Stomach (tissue), 4 donors: Measurements from ENCODE around the gene TRAPPC8.
A peak's percentile ranks its signal among the peaks of the same experiment; 100 is the strongest.

Experiments
- EP300 ChIP-seq: sonication (generic); formaldehyde crosslinking; IDR thresholded peaks from one replicate; pipeline ENCODE4 v1.6.1; 2017; ENCODE audit warnings: antibody characterized with exemption
- POLR2A ChIP-seq, 4 donors: fragments of 450-650 bp; IDR thresholded peaks; one replicate each; pipeline ENCODE4 v1.6.1; 2016; ENCODE audit warnings: antibody characterized with exemption in 4 of 4, control low read depth in 2 of 4, mild to moderate bottlenecking in 1 of 4, moderate library complexity in 1 of 4
- POLR2AphosphoS5 ChIP-seq, 3 donors: sonication (generic); formaldehyde crosslinking; IDR thresholded peaks; one replicate each; pipeline ENCODE4 v1.6.1; 2016; ENCODE audit warnings: antibody characterized with exemption in 3 of 3
- TF ChIP-seq, protein P1 (sequence below), 7 experiments: fragments of 450-650 bp in 4 of 7; fragments of 200-600 bp in 3 of 7; sonication (generic) in 3 of 7; IDR thresholded peaks; one replicate each; pipeline ENCODE4 v1.5.1; 2016 to 2019; ENCODE audit warnings: antibody characterized with exemption in 7 of 7, control low read depth in 2 of 7, mild to moderate bottlenecking in 1 of 7

- TF ChIP-seq, protein P1, sequence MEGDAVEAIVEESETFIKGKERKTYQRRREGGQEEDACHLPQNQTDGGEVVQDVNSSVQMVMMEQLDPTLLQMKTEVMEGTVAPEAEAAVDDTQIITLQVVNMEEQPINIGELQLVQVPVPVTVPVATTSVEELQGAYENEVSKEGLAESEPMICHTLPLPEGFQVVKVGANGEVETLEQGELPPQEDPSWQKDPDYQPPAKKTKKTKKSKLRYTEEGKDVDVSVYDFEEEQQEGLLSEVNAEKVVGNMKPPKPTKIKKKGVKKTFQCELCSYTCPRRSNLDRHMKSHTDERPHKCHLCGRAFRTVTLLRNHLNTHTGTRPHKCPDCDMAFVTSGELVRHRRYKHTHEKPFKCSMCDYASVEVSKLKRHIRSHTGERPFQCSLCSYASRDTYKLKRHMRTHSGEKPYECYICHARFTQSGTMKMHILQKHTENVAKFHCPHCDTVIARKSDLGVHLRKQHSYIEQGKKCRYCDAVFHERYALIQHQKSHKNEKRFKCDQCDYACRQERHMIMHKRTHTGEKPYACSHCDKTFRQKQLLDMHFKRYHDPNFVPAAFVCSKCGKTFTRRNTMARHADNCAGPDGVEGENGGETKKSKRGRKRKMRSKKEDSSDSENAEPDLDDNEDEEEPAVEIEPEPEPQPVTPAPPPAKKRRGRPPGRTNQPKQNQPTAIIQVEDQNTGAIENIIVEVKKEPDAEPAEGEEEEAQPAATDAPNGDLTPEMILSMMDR (IDR thresholded peaks at IDR 0.05), result no peak
- TF ChIP-seq POLR2AphosphoS5 (IDR thresholded peaks at IDR 0.05) (peak in 1 of 3 donors; percentile 16), EP300 (no peak), POLR2A (IDR thresholded peaks at IDR 0.05) (no peak)
Observed at GRCh38 chr18:31957728-31958127, 14.8 kb upstream of the TRAPPC8 start.
